Measurements from ENCODE around the gene SEZ6.

SEZ6 gene

DNA sequence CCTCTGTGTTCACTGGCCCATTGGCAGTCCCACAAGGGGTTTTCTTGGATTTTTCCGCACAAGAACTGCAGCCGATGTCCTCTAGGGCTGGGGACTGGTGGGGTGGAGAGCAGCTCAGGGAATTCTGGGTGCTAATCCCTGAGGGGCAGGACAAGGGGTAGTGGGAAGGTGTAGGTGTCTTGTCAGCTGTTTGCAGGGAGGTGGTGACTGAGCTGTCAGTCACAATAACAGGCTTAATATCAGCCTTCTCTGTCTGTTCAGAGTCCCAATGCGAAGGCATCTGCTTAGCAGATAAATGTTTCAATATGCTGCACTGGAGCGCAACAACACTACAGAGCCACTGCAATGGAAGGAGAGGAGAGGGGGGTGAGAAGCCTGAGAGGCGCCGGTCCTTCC lies 92.9 kb downstream of the SEZ6 start:
- no peak for DNase-seq
- TF ChIP-seq CTCF (IDR thresholded peaks at IDR 0.05), result no peak
- H3K27ac Mint-ChIP-seq, result peak overlapping the region; percentile 35
- peaks cover 81% of the 10 kb centered on the region for H3K36me3 Mint-ChIP-seq (ENCODE audit: low read depth)
- no peaks in the 10 kb centered on the region for H3K9me3 Mint-ChIP-seq
- no peak overlapping the region for H3K4me3 Mint-ChIP-seq
- H3K4me1 Mint-ChIP-seq, result no peaks in the 10 kb centered on the region
- H3K27me3 Mint-ChIP-seq (ENCODE audit: low read depth, poor library complexity), result peaks cover 2% of the 10 kb centered on the region

DNA sequence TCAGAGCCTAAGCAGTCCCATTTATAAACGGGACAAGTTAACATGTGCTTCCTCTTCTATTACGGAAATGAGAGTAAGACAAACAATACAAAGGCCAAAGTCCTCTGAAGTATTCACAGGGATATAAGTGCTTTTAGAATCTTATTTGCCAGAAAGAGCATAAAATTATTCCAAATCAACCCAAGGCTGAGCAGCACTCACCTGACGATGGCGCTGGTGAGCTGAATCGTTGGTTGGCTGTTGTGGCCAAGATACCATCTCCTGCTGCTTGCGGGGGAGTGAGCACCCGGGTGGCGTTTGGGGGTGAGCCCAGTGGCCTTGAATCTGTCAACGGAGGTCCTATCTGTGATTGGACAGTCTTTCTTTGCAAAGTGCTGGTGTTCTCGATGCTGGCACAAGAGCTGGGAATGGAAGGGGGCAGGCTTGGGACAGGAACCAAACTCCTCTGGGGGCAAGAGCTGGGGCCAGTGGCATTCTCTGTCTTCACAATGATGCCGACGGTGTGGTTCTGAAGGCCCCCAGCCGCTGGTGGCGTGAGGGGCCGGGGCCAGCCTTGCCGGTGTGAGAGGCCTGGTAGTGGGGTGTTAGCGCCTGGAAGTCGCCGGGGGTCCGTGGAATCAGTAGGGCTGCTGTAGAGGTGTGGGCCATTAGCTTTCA lies 93.4 kb downstream of the SEZ6 start:
- no peak for TF ChIP-seq CTCF (IDR thresholded peaks at IDR 0.05)
- H3K27ac Mint-ChIP-seq, result peak overlapping the region; percentile 48
- H3K36me3 Mint-ChIP-seq (ENCODE audit: low read depth), result peaks cover 76% of the 10 kb centered on the region
- H3K4me3 Mint-ChIP-seq, result no peak overlapping the region
- H3K27me3 Mint-ChIP-seq (ENCODE audit: low read depth, poor library complexity), result peaks cover 2% of the 10 kb centered on the region
- H3K9me3 Mint-ChIP-seq, result no peaks in the 10 kb centered on the region
- DNase-seq, result no peak
- H3K4me1 Mint-ChIP-seq, result no peaks in the 10 kb centered on the region

DNA sequence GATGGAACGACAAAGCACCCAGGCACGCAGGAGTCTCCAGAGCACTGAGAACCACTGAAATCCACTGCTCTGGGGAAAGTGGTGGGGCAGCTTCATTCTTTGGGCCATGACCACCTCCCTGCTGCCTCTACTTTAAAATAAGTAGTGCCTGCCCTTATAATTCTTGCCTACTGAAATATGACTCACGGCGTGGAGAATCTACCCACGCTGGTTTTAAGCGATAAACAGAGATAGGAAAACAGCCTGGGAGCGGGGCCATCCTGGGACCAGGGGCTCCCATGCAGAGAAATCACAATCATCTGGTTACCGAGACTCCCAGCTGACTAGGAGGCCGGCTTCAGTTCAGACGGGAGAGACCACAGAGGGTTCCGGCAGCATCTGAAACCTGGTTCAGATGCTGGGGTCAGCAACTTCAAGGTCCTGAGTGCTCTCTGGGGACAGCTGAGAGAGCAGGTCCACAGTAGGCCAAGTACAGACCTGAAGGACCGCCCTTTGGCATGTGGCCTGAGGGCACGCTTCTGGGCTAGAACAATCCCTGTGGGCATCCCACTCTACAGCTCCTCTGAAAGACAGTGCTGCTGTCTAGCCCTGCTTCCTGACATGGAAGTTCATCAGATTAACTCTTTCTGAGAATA lies 94.3 kb downstream of the SEZ6 start:
- Mint-ChIP-seq H3K27me3 (ENCODE audit: low read depth, poor library complexity) (peaks cover 3% of the 10 kb centered on the region), H3K4me3 (no peak overlapping the region), H3K27ac (no peak overlapping the region), H3K4me1 (no peaks in the 10 kb centered on the region), H3K36me3 (ENCODE audit: low read depth) (peaks cover 67% of the 10 kb centered on the region), H3K9me3 (no peaks in the 10 kb centered on the region)
- no peak for TF ChIP-seq CTCF (IDR thresholded peaks at IDR 0.05)
- DNase-seq, result no peak

- no peak for TF ChIP-seq CTCF (IDR thresholded peaks at IDR 0.05)
- Mint-ChIP-seq H3K4me3 (no peak overlapping the region), H3K36me3 (ENCODE audit: low read depth) (peaks cover 59% of the 10 kb centered on the region), H3K4me1 (no peaks in the 10 kb centered on the region), H3K27me3 (ENCODE audit: low read depth, poor library complexity) (peaks cover 3% of the 10 kb centered on the region), H3K9me3 (no peaks in the 10 kb centered on the region), H3K27ac (no peak overlapping the region)
- no peak for DNase-seq
Measured at GRCh38 chr17:28910534-28910933, 95.3 kb downstream of the SEZ6 start.

DNA sequence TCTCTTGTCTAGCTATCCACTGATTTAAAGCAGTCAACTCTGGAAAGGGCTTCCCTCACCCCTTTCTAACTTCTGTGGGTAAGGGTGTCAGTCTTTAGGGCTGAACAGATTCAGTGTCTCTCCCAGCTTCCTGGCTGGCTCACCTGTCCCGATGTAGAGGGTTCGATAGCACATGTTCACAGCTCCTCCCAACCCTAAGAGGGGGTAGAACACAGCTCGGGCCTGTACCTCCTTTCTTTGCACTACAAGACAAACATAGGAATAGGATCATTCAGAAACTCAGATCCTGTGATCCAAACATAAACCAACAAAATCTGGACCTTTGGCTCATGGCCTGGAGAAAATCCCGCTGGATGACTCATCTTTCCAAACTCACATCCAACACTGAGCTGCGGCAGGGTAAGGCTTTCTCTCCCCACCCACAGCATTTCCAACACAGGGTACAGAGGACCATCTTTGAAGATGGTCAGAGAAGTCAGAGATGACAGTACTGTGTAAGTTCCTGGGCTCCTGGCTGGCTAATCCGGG lies 97.1 kb downstream of the SEZ6 start:
- H3K27me3 Mint-ChIP-seq (ENCODE audit: low read depth, poor library complexity), result peaks cover 3% of the 10 kb centered on the region
- no peak for DNase-seq
- no peak for TF ChIP-seq CTCF (IDR thresholded peaks at IDR 0.05)
- peaks cover 43% of the 10 kb centered on the region for H3K36me3 Mint-ChIP-seq (ENCODE audit: low read depth)
- H3K9me3 Mint-ChIP-seq, result no peaks in the 10 kb centered on the region
- H3K4me3 Mint-ChIP-seq, result no peak overlapping the region
- peaks cover 13% of the 10 kb centered on the region for H3K4me1 Mint-ChIP-seq
- H3K27ac Mint-ChIP-seq, result no peak overlapping the region

All from nephron progenitor cell (in vitro differentiated cells).